ENCODE results near the gene USP13.
A peak's percentile ranks its signal among the peaks of the same experiment; 100 is the strongest.
"Not testable (repeated sequence)": the region's sequence is repeated elsewhere in the genome, so short reads cannot be mapped to it uniquely, and the experiment has no call there.

The USP13 gene

GRCh38 chr3:179630753-179631451 is 21.9 kb upstream of the USP13 start:
- no peak for TF ChIP-seq CTCF (IDR thresholded peaks at IDR 0.05; ENCODE audit: insufficient read depth, low read depth, low read length, missing control alignments)
- DNase-seq (ENCODE audit: low read depth) = no peak
- no peak overlapping the region for H3K4me3 ChIP-seq (ENCODE audit: low read depth, low read length)

GRCh38 chr3:179640469-179640868 is 12.4 kb upstream of the USP13 start:
- TF ChIP-seq CTCF (IDR thresholded peaks at IDR 0.05; ENCODE audit: insufficient read depth, low read depth, low read length, missing control alignments) = no peak
- no peak overlapping the region for H3K4me3 ChIP-seq (ENCODE audit: low read depth, low read length)
- no peak for DNase-seq (ENCODE audit: low read depth)

GRCh38 chr3:179642871-179643270 is 10.0 kb upstream of the USP13 start:
- no peak for TF ChIP-seq CTCF (IDR thresholded peaks at IDR 0.05; ENCODE audit: insufficient read depth, low read depth, low read length, missing control alignments)
- DNase-seq (ENCODE audit: low read depth) = no peak
- H3K4me3 ChIP-seq (ENCODE audit: low read depth, low read length) = no peak overlapping the region

- H3K4me3 ChIP-seq (ENCODE audit: low read depth, low read length); DNase-seq (ENCODE audit: low read depth): not testable (repeated sequence)
Observed at GRCh38 chr3:179643837-179644236, 9.0 kb upstream of the USP13 start.

GRCh38 chr3:179646177-179646576 is 6.7 kb upstream of the USP13 start:
- H3K4me3 ChIP-seq (ENCODE audit: low read depth, low read length) = no peak overlapping the region
- no peak for DNase-seq (ENCODE audit: low read depth)
- no peak for TF ChIP-seq CTCF (IDR thresholded peaks at IDR 0.05; ENCODE audit: insufficient read depth, low read depth, low read length, missing control alignments)

- H3K4me3 ChIP-seq (ENCODE audit: low read depth, low read length) = peak overlapping the region; percentile 74
Observed at GRCh38 chr3:179651687-179652446, 973 bp upstream of the USP13 start.

More at GRCh38 chr3:179651687-179652446, 973 bp upstream of the USP13 start:
- DNase-seq (ENCODE audit: low read depth) = no peak
- TF ChIP-seq CTCF (IDR thresholded peaks at IDR 0.05; ENCODE audit: insufficient read depth, low read depth, low read length, missing control alignments) = no peak

Measured in GM12865 (cell line).